Left hindlimb (tissue), 1 donor: ENCODE measurements around the gene CPNE8.

Source experiments
- DNase-seq: peaks from one replicate; pipeline ENCODE4 v3.0.0-alpha.2; 2018

CPNE8 gene

GRCh38 chr12:38614171-38614570, 291.2 kb downstream of the CPNE8 start:
- no peak for DNase-seq

- DNase-seq = no peak
Observed at GRCh38 chr12:38610808-38611350, 294.5 kb downstream of the CPNE8 start.

GRCh38 chr12:38607295-38607694, 298.1 kb downstream of the CPNE8 start:
- no peak for DNase-seq
